GM21526 (cell line): Measurements from ENCODE around the gene NUMB.
"Not testable (repeated sequence)": the region's sequence is repeated elsewhere in the genome, so short reads cannot be mapped to it uniquely, and the experiment has no call there.

Source experiments
- ATAC-seq: cut with Tn5 transposase; IDR thresholded peaks from one replicate; pipeline ENCODE4 v1.9.1; 2021; ENCODE audit warnings: moderate library complexity; ENCODE audit not compliant: unreplicated experiment, low FRiP score

Gene NUMB

GRCh38 chr14:73424453-73424852 lies 33.9 kb downstream of the NUMB start:
- no peak for ATAC-seq

- not testable (repeated sequence) for ATAC-seq
Measured at GRCh38 chr14:73423092-73423491, 35.3 kb downstream of the NUMB start.

GRCh38 chr14:73422515-73422914 lies 35.8 kb downstream of the NUMB start:
- ATAC-seq, result no peak

GRCh38 chr14:73418227-73418626 lies 40.1 kb downstream of the NUMB start:
- no peak for ATAC-seq

GRCh38 chr14:73406248-73406647 lies 52.1 kb downstream of the NUMB start:
- ATAC-seq, result not testable (repeated sequence)

- no peak for ATAC-seq
Measured at GRCh38 chr14:73403181-73403752, 55.1 kb downstream of the NUMB start.

GRCh38 chr14:73402579-73402978 lies 55.8 kb downstream of the NUMB start:
- no peak for ATAC-seq

- no peak for ATAC-seq
Measured at GRCh38 chr14:73397810-73398209, 60.5 kb downstream of the NUMB start.

GRCh38 chr14:73394317-73394716 lies 64.0 kb downstream of the NUMB start:
- ATAC-seq, result no peak

- ATAC-seq, result no peak
Measured at GRCh38 chr14:73393375-73393774, 65.0 kb downstream of the NUMB start.

- ATAC-seq, result no peak
Measured at GRCh38 chr14:73392329-73393257, 65.8 kb downstream of the NUMB start.

- ATAC-seq, result not testable (repeated sequence)
Measured at GRCh38 chr14:73387860-73388259, 70.5 kb downstream of the NUMB start.

- no peak for ATAC-seq
Measured at GRCh38 chr14:73386342-73386741, 72.0 kb downstream of the NUMB start.

GRCh38 chr14:73385021-73385420 lies 73.3 kb downstream of the NUMB start:
- ATAC-seq, result not testable (repeated sequence)

- ATAC-seq, result no peak
Measured at GRCh38 chr14:73383356-73383755, 75.0 kb downstream of the NUMB start.

- no peak for ATAC-seq
Measured at GRCh38 chr14:73381380-73382013, 76.8 kb downstream of the NUMB start.

GRCh38 chr14:73376585-73376984 lies 81.8 kb downstream of the NUMB start:
- no peak for ATAC-seq

- no peak for ATAC-seq
Measured at GRCh38 chr14:73375861-73376260, 82.5 kb downstream of the NUMB start.

- no peak for ATAC-seq
Measured at GRCh38 chr14:73374218-73374617, 84.1 kb downstream of the NUMB start.

GRCh38 chr14:73372529-73372928 lies 85.8 kb downstream of the NUMB start:
- no peak for ATAC-seq

- no peak for ATAC-seq
Measured at GRCh38 chr14:73370561-73370960, 87.8 kb downstream of the NUMB start.
